GM12878 (cell line): ENCODE measurements around the gene TCP11. TPM values are rescaled to one million over a fixed set of nuclear protein-coding genes. Genes with fewer than 3 reads are reported as not detected.

Source experiments
- CBX3 ChIP-seq: fragments of 200-600 bp; sonication (generic); IDR thresholded peaks from 2 replicates; pipeline ENCODE4 v1.6.1; 2016; ENCODE audit warnings: low read depth, borderline replicate concordance
- EED ChIP-seq: sonication (generic); IDR thresholded peaks from 2 replicates; pipeline ENCODE4 v1.6.1; 2016; ENCODE audit warnings: antibody characterized with exemption, low read depth
- HDAC2 ChIP-seq: fragments of 200-600 bp; sonication (generic); IDR thresholded peaks from 2 replicates; pipeline ENCODE4 v1.6.1; 2017
- HSF1 ChIP-seq: fragments of 150-350 bp; IDR thresholded peaks from 2 replicates; pipeline ENCODE4 v1.6.1; 2014; ENCODE audit warnings: mild to moderate bottlenecking, low read depth, low read length
- MAX ChIP-seq: IDR thresholded peaks from 2 replicates; pipeline ENCODE4 v1.6.1; 2012; ENCODE audit warnings: low read depth, low read length, improper control_type of control experiment
- NR2C1 ChIP-seq: fragments of 450-650 bp; IDR thresholded peaks from 2 replicates; pipeline ENCODE4 v1.6.1; 2017; ENCODE audit warnings: antibody characterized with exemption, mild to moderate bottlenecking, moderate library complexity
- PBX3 ChIP-seq: IDR thresholded peaks from 2 replicates; pipeline ENCODE4 v1.6.1; 2011; ENCODE audit warnings: mild to moderate bottlenecking, low read depth, low read length, moderate library complexity; ENCODE audit not compliant: insufficient replicate concordance
- RB1 ChIP-seq: fragments of 450-650 bp; formaldehyde crosslinking; IDR thresholded peaks from 2 replicates; pipeline ENCODE4 v1.6.1; 2017; ENCODE audit warnings: mild to moderate bottlenecking, borderline replicate concordance
- polyA plus RNA-seq, 11 experiments: library from polyadenylated mRNA; depleted of rRNA in 4 of 11; unstranded in 6 of 11; stranded (reverse) in 5 of 11; fragments of >200 nt; fragmentation: Nextera tagmentation in 4 of 11; fragmentation: Illumina TruSeq in 1 of 11; extraction: Ambion mirVana in 4 of 11; extraction: Trizol in 1 of 11; gene quantifications; 1 replicate in 1 of 11; 2 replicates in 10 of 11; pipeline versions ENCODE4 v1.2.1 to v1.2.3, GENCODE V29; 2011 to 2016; ENCODE audit warnings: inconsistent platforms in 2 of 11, missing spikeins in 2 of 11, low read depth in 1 of 11
- total RNA-seq, 4 experiments: library from RNA; depleted of rRNA in 3 of 4; stranded (reverse); fragments of >200 nt in 3 of 4; fragmentation: Illumina TruSeq in 1 of 4; extraction: Trizol in 1 of 4; gene quantifications; 2 replicates each; pipeline versions ENCODE4 v1.2.1 to v1.2.3, GENCODE V29; 2013 to 2021

Gene TCP11
- total and polyA plus RNA-seq, 10 of the 15 experiments (the other 5 are each of a cell fraction or from before 2014, with no cell fraction given), result not detected

- TF ChIP-seq HSF1 (no peak), RB1 (no peak), NR2C1 (no peak), MAX (no peak), CBX3 (no peak), PBX3 (no peak), HDAC2 (no peak), EED (no peak)
- TF ChIP-seq, all 136 proteins: peak for 0
These were observed 55.5 kb downstream of the TCP11 start (continued) for GRCh38 chr6:35085359-35086281.
